Stimulated activated CD4-positive, alpha-beta T cell treated with anti-CD3 and anti-CD28 coated beads, Interleukin-4, amount 100 ng/mL, for 48 hours (primary cell): Measurements from ENCODE around the gene AFAP1.
A peak's percentile ranks its signal among the peaks of the same experiment; 100 is the strongest.

Source experiments
- DNase-seq, 2 donors: peaks; one replicate each; pipeline ENCODE4 v3.0.0-alpha.2; 2020; ENCODE audit warnings: low read depth in 2 of 2

AFAP1 gene

DNA sequence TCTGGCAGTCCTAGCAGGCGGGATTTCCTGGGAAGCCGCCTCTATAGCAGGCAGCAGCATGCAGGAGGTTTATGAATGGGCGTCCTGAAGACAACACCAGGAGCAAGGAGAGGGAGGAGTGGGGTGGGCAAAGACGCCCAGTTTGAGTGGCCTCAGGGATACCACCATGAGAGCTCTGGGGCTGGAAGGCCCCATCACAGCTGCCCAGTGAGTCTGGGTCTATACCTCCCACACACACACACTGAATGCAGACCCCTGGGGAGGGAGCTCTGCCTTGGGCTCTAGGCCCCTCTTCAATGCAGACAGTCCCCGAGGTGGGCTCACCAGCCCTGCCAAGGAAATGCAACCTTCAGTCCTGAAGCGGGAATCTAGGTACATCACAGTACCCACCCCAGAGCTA lies 98.6 kb downstream of the AFAP1 start:
- DNase-seq, result no peak

DNA sequence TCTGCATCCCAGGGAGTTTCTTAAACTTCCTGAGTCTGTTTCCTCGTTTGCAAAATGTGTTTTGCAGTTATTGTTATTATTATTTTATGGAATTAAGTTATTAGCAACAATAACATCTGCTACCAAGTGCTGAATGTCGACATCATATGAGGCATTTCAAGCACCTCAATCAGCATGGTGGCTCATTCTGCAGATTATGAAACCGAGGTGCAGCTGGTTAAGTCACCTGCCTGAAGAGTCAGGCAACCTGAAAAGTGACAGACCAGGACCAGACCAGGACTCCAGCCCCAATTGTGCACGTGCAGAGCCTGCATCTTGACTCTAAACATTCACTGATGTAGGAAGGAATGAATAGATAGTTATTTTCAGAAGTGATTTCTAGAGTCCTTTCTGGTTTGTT lies 99.8 kb downstream of the AFAP1 start:
- DNase-seq, result no peak

DNA sequence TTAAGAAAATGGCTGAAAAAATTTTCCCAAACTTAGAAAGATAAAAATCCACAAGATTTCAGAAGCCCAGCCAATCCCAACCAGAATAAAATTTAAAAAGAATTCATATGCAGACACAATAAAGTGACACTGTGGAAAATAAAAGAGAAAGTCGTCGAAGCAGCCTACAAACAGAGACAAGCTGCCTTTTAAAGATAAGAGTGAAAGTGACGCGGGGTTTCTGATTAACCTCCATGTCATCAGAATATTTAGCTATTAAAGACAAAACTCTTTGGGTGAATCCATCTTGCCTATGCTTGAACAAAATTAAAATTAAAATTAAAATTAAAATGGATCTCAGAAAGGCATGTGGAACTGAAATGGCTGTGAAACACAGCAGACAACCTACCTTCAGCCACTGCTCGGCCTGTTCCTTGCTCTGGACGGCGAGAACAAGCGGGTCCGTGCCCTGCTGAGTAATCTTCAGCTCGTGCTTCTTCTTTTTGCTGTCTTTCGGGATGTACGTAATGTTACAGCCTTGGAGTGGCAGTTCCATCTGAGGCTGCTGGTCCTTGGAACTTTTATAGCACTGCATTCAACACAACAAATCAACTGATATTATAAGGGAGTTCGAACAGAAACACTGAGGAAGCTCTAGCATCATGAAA lies 101.4 kb downstream of the AFAP1 start:
- no peak for DNase-seq

DNA sequence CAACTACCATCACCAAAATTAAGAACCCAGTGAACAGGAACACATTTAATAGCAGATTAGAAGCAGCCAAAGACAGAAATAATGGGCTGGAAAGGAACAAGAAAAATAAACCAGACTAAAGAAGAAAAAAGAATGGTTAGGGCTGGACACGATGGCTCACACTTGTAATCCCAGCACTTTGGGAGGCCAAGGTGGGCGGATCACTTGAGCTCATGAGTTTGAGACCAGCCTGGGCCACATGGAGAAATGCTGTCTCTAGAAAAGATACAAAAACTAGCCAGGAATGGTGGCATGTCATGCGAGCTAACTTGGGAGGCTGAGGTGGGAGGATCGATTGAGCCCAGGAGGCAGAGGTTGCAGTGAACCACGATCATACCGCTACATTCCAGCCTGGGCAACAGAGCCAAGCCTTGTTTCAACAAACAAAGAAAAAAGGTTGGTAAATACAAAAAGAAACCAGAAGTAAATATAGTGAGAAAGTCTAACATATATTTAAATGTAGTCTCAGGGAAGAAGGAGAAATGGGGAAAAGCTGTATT lies 102.0 kb downstream of the AFAP1 start:
- no peak for DNase-seq

DNA sequence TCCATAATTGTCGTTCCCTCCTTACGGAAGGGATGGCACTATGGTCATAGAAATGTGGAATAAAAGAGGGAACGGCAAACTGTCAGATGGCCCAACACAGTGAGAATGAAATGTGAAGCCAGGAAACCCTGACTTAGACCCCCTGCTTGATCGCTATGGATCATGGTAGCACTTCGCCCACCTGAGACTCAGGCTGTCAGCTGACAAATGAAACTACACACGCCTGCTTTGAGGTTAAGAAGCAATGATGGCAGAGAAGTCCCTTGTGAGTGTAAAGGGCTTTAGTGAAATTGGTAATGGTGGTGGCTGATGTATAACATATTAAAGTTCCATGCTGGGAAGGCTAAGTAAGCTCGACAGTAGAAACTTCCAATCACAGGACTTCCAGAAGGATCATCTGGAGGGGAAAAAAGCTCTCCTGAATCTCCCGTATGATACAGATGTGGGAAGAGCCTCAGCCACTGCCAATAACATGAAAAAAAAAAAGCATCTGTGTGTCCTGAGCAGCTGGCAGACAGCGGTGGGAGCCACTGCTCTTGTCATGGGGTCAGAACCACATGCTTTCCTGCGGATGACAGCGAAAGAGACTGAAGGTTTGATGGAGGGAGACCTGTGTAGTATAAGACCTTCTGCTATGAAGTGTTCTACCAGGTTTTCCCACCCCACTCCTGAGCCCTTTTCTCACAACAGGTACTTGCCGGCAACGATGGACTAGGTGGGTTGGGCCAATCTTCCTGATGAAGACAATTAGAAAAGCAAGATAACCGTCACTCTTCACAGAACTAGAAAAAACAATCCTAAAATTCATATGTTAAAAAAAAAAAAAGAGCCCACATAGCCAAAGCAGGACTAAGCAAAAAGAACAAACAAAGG lies 107.6 kb downstream of the AFAP1 start:
- no peak for DNase-seq

DNA sequence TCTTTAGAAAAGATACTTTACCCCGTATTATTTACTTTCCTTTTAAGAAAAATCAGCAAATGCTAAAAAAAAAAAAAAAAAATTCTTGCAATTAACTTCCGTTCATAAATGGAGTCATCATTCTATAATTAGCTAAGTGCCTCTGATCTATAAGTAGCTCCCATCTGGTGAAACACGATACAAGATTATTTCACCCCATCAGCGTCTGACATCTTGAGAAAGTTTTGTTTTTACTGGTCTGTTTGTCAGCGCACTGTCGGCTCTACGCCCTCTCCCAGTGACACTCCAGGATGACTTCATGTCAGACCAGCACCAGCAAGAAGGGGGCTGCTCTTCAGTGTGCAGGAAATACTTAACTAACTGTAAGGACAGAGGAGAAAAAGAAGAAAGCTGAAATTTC lies 108.3 kb downstream of the AFAP1 start:
- no peak for DNase-seq

DNA sequence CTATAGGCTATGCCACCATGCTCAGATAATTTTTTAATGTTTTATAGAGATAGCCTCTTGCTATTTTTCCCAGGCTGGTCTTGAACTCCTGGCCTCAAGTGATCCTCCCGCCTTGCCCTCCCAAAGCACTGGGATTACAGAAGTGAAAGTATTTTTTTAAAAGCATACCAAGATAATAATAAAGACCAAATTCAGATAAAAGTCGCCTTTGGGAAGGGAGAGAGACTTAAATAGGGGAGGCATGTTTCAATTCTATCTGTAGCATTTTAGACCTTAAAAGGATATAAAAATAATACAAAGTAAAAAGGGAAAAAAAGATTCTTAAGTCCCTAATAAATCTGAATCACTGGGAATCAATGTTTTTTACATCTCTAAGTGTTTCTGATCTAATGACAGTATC lies 108.9 kb downstream of the AFAP1 start:
- DNase-seq, result no peak

DNA sequence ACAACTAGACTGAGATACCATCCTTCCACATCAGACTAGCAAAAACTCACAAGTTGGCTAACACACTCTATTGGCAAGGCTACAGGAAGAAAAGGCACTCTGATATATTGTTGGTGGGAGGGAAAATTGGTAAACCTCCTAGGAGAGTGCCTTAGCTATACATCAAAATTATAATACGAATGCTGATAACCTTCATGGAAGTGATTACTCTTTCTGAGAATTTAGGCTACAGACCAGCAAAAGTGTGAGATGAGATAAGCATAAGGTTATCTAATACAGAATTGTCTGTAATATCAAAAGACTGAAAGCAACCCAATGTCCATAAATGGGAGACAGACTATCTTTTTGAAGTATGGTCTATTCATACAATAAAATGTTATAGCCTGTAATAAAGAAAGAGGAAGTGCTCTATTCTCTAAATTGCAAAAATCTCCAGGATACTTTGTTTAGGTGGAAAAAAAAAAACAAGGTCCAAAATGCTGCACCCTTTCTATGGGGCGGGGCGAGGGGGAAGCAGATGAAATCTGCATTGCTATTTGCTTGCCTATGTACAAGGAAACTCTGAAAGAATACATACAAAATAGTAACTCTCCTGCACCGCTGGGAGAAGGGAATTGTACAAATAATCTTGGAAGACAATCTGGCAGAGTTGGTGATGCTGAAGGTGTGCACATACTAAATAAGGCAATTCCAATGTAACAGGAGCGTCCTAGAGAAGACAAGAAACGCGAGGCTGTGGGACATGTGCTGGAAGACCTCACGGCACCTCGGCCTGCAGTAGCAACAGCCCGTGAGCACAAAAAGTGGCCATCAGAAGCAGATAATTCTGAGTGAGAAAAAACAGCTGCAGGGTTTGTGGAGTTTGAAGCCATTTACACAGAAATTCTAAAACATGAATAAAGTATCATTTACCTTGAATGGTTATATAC lies 109.7 kb downstream of the AFAP1 start:
- no peak for DNase-seq

DNA sequence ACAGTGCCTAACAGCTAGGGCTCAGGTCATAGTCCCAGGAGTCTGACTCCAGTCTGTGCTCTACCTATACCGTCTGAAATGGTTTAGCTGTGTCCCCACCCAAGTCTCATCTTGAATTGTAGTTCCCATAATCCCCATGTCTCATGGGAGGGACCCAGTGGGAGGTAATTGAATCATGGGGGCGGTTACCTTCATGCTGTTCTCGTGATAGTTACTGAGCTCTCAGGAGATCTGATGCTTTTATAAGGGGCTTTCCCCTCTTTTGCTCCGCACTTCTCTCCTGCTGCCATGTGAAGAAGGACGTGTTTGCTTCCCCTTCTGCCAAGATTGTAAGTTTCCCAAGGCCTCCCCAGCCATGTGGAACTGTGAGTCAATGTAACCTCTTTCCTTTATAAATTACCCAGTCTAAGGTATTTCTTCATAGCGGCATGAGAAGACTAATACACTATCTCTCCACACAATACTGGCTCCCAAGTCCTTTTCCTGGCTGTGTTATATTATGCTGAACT lies 110.8 kb downstream of the AFAP1 start:
- no peak for DNase-seq

DNA sequence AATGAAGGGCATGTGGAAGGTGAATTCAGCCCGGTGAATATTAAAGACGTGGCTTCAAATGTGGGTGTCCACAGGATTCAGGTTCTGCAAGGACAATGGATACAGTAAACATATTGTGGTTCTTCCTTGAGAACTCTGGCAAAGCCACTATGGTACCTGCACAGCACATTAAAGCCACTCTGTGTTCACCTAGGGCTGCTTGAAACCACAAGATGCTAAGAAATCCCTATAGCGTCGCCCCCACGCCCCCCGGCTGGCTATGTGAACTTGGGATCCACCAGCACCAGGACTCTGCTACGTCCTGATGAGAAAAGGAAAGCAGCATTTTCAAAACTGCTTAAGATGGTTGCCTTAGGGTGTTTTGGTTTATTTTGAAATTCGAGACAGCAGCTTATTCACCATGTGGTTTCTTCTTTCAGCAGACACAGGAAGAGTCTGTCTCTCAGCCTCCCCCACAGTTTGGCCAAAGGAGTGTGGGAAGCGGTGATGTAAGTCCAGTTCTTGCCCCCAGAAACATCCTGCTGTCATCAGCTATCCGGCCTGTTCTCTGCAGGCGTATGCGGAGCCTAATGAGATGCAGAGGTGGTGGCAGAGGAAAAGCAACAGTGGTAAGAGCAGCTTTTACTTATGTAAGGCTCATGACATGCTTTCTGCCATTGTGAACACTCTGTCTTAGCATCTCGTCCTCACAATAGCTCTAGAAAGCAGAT lies 111.5 kb downstream of the AFAP1 start:
- DNase-seq, result peak; percentile 18 to 40

DNA sequence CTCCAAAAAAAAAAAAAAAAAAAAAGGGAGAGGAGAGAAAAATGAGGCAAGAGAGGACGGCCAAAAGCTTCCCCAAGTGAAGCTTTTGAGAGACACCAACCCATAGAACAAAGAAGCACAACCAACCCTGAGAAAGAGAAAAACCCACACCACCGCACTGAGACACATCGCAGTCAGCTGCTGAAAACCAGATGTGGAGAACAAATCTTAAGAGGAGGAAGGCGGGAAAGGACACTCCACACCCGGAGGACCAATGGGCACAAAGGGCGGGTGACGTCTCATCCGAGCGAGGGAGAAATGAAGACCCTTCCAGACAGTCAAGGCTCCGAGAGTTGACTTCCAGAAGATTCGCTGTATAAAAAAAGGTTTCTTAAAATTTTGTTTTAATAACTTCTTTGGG lies 112.1 kb downstream of the AFAP1 start:
- DNase-seq, result no peak

DNA sequence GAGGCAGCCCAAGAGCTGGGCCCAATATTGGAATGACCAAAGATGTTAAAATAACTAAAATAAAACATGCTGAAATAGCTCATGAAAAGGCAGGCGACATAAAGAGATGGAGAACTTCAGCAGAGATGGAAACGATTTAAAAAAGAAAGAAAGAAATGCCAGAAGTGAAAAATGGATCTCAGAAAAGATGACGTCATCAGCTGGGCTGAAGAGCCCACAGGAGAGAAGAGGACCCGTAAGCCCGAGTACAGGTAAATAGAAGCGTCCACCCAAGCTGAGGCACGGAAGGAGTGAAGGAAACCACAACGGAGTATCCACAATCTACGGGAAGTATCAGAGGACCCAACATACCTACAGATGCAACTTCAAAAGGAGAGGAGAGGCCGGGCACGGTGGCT lies 112.8 kb downstream of the AFAP1 start:
- no peak for DNase-seq

DNA sequence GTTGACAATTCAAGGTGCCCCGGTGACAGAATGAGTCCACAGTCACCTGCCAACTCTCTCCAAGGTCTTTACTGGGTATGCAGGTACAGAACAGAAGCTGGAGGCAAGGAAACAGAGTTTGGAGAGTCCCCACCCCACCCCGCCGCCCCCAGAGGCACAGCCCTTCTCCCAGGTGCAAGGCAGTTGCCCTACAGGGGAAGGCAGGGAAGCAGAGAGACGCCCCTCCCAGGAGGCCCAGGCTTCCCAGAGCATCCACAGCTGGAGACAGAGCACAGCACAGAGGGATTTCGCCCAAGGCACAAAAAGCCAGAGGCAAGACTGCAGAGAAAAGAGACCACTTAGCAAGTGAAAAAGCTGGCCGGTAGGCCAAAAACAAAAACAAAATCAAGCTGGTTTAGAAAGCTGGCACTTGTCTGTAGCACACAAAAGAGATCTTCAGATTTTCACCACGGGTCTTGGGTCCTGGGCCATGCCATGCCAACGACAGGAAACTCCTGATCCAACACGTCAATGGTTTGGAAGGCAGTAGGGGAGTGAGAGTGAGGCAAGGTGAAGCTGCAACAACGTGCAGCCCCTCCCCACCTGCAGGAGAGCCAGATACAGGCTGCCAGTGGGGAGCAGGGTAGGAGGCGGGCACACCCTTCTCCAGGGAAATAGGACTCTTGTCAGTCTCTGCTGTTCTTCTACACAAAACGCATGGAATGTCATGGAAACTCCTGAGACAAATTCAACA lies 113.3 kb downstream of the AFAP1 start:
- DNase-seq, result no peak

DNA sequence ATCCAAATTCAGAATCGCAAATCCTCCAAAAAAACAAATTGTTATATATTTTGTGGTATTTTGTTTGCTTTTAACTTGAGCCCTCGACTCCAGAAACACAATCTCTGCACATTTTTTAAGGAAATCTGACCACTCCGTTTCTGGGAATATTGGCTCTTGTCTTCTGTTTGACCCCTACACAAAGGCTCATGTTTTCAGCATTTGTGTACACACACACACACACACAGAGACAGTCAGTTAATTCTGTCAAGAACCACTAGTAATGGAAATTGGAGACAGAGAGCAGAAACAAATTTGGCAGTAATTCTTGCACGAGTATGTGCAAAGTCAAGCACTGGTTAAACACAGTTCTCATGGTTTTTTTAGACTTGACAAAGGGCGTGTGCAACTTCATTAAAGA lies 115.4 kb downstream of the AFAP1 start:
- DNase-seq, result no peak

DNA sequence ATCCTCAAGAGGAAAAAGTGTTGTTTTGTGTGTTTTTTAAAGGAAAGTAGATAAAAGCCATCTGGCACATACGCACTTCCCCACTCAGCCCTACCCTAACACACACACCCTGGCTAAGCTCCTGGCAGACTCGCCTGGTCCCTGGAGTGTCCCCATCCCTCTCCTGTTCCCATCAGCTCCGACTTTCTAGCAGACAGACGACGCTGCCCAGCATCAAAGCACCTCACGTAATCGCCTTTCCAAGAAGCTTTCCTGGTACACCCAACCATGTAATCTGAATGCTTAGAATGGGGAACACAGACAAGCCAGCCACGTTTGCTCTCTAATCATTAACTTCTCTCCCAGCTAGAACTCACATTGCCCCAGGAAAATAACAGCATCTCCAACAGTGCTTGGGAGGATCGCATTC lies 116.2 kb downstream of the AFAP1 start:
- DNase-seq, result no peak

DNA sequence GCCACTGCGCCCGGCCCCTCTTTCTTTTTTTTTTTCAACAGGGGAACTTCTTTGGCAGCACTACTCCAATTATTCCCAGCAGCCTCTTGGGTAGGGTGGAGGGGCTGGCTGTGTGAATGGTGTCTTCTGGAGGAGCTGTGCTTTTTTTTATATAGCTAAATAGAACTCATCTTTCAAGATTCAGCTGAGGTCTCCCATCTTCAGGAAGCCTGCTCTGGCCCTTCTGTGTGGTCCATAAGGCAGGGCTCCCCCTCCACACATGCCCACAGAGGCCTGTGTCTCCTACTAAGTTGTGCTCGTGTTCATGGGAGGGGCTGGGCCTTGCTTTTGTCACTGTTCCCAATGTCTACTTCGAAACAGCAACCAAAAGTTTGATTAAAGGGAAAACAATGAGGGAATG lies 116.8 kb downstream of the AFAP1 start:
- DNase-seq, result no peak

DNA sequence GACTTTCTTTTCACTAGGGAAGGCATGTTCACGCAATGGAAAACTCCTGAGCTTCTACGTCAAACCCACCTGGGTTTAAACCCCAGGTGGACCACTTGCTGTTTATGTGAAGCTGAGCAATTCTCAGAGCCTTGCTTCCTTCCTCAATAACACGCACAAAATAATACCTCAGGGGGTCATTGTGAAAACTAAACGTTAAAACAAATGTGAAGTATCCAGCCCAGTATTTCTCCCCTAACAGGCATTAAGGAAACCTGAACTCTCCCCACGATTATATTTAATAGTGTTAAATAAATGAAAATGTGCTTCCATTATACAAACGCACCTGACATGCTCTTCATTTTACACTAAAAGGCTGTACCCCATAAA lies 117.5 kb downstream of the AFAP1 start:
- no peak for DNase-seq

DNA sequence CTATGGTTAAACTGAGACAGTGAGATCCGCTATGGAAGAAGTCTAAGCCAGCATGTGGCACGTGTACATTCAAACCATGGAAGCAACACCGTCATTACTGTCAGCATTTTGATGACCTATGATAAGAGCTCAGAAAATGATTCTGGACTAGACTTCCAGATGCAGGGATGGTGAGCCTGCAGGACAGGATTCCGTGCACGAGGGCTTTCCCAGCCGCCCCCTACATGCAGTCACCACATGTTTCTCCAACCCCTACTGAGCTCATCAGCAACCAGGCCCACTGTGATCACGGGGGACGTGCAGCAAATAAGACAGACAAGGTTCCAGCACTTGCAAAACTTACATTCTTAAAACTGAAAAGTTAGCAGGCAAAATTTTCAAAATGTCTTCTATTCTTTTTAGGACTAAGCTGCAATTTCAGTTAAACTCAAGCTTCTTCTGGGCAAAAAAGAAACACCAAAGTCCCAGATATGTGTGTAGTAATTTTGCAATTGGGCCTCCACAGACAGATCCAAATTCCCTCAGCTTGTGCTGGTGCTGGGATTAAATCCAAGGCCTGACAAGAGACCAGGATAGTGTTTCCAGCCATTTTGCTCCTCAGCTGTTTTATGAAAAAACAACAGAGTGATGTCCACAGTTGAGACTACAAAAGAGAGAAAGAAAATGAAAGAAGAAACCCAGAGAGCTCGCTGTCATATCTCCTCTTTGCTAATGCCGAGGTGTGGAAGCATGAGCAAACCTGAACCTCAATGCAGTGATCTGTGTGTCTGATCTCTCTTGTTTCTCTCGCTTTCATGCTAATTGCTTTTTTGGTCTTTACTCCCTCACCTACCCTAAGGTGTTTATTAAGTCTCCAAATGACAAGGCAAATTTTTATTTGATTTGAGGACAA lies 118.2 kb downstream of the AFAP1 start:
- DNase-seq, result no peak

DNA sequence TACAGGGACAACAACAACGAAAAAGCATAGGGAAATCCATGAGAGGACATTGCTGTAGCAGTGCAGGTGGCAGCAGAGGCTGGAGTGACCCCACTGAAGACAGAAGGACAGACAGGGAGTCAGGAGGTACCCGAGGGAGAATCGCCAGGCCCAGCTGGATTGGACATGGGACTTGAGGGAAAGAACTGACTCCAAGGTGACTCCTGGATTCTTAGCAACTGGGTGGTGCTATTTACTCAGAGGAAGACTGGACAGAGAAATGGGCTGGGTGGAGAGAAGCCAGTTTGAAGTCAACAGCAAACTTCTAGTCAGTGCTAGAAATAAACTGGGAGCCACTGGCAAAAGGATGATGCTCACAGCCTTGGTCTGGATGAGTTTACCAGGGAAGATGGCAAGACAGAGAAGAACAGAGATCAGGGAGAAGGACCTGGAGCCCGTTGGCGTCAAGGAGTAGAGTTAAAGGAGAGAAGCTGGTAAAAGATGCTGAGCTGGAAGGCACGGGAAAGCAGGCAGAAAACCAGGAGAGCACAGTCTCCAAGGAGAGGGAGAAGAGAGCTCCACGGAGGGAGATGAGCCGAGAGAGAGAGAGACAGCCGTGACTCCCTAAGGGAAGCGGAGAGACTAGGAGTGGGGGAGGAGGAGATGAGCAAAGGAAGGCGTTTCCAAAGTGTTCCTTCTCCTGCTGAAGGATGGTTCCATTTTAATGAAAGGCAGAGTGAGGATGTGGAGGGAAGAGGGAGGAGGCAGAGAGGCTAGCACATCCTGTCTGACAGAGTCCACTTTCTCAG lies 119.4 kb downstream of the AFAP1 start:
- no peak for DNase-seq
